ENCODE measurements around the gene DAAM1. TPM values are rescaled to one million over a fixed set of nuclear protein-coding genes. Genes with fewer than 3 reads are reported as not detected.

The DAAM1 gene
- polyA plus RNA-seq, 1 donor (not counting 4 experiments of a cell fraction or from before 2014, with no cell fraction given) = 44.6 TPM

DNA sequence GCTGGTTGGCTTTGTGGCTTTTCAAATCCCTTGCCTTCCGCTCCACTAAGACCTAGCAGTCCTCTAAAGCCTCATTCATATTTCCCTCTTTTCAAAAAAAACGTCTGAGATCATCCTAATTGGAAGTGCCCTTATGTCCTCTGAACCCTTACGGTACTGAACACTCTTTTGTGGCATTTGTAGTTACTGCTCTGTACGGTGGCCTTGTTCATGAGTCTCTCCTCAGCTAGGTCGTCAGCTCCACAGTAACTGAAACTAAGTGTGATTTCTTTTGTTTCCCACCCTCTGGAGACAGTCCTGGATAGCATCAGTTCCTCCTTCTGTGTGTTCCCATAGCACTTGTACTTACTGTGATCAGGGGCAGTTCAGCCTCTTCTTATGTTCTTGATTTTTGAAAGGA lies 49.7 kb downstream of the DAAM1 start:
- peaks cover 27% of the 10 kb centered on the region for H3K79me2 ChIP-seq (ENCODE audit: control insufficient read depth, insufficient read depth, low read length)
- H3K27ac ChIP-seq (ENCODE audit: control insufficient read depth, insufficient read depth, low read length) = no peak overlapping the region
- H4K20me1 ChIP-seq (ENCODE audit: control insufficient read depth, extremely low read depth, insufficient read depth, low read length) = peaks cover 4% of the 10 kb centered on the region
- no peaks in the 10 kb centered on the region for H3K36me3 ChIP-seq (ENCODE audit: control insufficient read depth in 2 of 2, extremely low read depth in 1 of 2, insufficient read depth in 2 of 2, low read length in 2 of 2)
- no peak for DNase-seq (ENCODE audit: low read depth, low spot score)
- H2AFZ ChIP-seq (ENCODE audit: control insufficient read depth, low read length) = no peak overlapping the region
- H3K9ac ChIP-seq (ENCODE audit: control insufficient read depth, extremely low read depth, insufficient read depth, low read length) = no peak overlapping the region
- no peaks in the 10 kb centered on the region for H3K27me3 ChIP-seq (ENCODE audit: control insufficient read depth, extremely low read depth, insufficient read depth, low read length)
- dilution Hi-C loops (cut with MboI; ENCODE audit: extremely low pct_ligation_motif_present, low sequenced_read_pairs) = no loop called here
- no peak overlapping the region for H3K4me2 ChIP-seq (ENCODE audit: control insufficient read depth, extremely low read depth, insufficient read depth, low read depth, low read length)
- H3K9me1 ChIP-seq (ENCODE audit: control insufficient read depth, extremely low read depth, insufficient read depth, low read length) = no peaks in the 10 kb centered on the region
- H3K4me1 ChIP-seq (ENCODE audit: control insufficient read depth, extremely low read depth, insufficient read depth, low read length) = peaks cover 4% of the 10 kb centered on the region
- H3K9me3 ChIP-seq (ENCODE audit: control insufficient read depth, low read depth, low read length) = no peaks in the 10 kb centered on the region
- no peak overlapping the region for H3K4me3 ChIP-seq (ENCODE audit: control insufficient read depth in 2 of 3, extremely low read depth in 1 of 3, insufficient read depth in 2 of 3, low read depth in 1 of 3, low read length in 3 of 3)
- FAIRE-seq = no peak
- no peak for TF ChIP-seq EZH2 (IDR thresholded peaks at IDR 0.05; ENCODE audit: low read length)
- TF ChIP-seq, protein P1, sequence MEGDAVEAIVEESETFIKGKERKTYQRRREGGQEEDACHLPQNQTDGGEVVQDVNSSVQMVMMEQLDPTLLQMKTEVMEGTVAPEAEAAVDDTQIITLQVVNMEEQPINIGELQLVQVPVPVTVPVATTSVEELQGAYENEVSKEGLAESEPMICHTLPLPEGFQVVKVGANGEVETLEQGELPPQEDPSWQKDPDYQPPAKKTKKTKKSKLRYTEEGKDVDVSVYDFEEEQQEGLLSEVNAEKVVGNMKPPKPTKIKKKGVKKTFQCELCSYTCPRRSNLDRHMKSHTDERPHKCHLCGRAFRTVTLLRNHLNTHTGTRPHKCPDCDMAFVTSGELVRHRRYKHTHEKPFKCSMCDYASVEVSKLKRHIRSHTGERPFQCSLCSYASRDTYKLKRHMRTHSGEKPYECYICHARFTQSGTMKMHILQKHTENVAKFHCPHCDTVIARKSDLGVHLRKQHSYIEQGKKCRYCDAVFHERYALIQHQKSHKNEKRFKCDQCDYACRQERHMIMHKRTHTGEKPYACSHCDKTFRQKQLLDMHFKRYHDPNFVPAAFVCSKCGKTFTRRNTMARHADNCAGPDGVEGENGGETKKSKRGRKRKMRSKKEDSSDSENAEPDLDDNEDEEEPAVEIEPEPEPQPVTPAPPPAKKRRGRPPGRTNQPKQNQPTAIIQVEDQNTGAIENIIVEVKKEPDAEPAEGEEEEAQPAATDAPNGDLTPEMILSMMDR (optimal IDR thresholded peaks at IDR 0.05 in 1 of 3, IDR thresholded peaks at IDR 0.05 in 1 of 3, conservative IDR thresholded peaks at IDR 0.05 in 1 of 3; ENCODE audit: extremely low read depth in 1 of 3, insufficient read depth in 2 of 3, low read length in 3 of 3) = no peak

DNA sequence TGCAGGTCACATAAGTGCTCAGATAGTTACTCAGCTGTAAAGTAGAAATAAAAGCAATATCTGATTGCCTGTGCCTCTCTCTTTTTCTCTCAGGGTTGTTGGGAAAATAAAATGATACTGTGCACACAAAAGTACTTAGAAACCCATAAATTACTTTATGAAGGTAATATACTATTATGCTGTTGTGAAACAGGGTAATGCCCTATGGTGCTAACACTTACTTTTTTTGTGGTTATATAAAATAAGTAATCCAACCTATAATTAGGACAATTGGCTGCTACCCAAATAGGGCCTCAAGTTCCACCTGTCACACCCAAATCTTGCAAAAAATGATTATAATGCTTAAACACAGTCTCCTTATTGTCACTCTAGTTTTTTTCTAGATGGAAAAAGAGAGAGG lies 50.6 kb downstream of the DAAM1 start:
- peaks cover 27% of the 10 kb centered on the region for H3K79me2 ChIP-seq (ENCODE audit: control insufficient read depth, insufficient read depth, low read length)
- FAIRE-seq = no peak
- peaks cover 4% of the 10 kb centered on the region for H3K4me1 ChIP-seq (ENCODE audit: control insufficient read depth, extremely low read depth, insufficient read depth, low read length)
- dilution Hi-C loops (cut with MboI; ENCODE audit: extremely low pct_ligation_motif_present, low sequenced_read_pairs) = no loop called here
- no peak overlapping the region for H2AFZ ChIP-seq (ENCODE audit: control insufficient read depth, low read length)
- peaks cover 4% of the 10 kb centered on the region for H4K20me1 ChIP-seq (ENCODE audit: control insufficient read depth, extremely low read depth, insufficient read depth, low read length)
- H3K9me1 ChIP-seq (ENCODE audit: control insufficient read depth, extremely low read depth, insufficient read depth, low read length) = no peaks in the 10 kb centered on the region
- H3K4me2 ChIP-seq (ENCODE audit: control insufficient read depth, extremely low read depth, insufficient read depth, low read depth, low read length) = no peak overlapping the region
- H3K36me3 ChIP-seq (ENCODE audit: control insufficient read depth in 2 of 2, extremely low read depth in 1 of 2, insufficient read depth in 2 of 2, low read length in 2 of 2) = no peaks in the 10 kb centered on the region
- no peak overlapping the region for H3K9ac ChIP-seq (ENCODE audit: control insufficient read depth, extremely low read depth, insufficient read depth, low read length)
- H3K27ac ChIP-seq (ENCODE audit: control insufficient read depth, insufficient read depth, low read length) = no peak overlapping the region
- H3K27me3 ChIP-seq (ENCODE audit: control insufficient read depth, extremely low read depth, insufficient read depth, low read length) = no peaks in the 10 kb centered on the region
- no peak overlapping the region for H3K4me3 ChIP-seq (ENCODE audit: control insufficient read depth in 2 of 3, extremely low read depth in 1 of 3, insufficient read depth in 2 of 3, low read depth in 1 of 3, low read length in 3 of 3)
- no peak for TF ChIP-seq EZH2 (IDR thresholded peaks at IDR 0.05; ENCODE audit: low read length)
- TF ChIP-seq, protein P1 (optimal IDR thresholded peaks at IDR 0.05 in 1 of 3, IDR thresholded peaks at IDR 0.05 in 1 of 3, conservative IDR thresholded peaks at IDR 0.05 in 1 of 3; ENCODE audit: extremely low read depth in 1 of 3, insufficient read depth in 2 of 3, low read length in 3 of 3) = no peak
- DNase-seq (ENCODE audit: low read depth, low spot score) = no peak
- H3K9me3 ChIP-seq (ENCODE audit: control insufficient read depth, low read depth, low read length) = no peaks in the 10 kb centered on the region
